HG03066 (cell line): ENCODE results near the gene CPEB1.
"Not testable (repeated sequence)": the region's sequence is repeated elsewhere in the genome, so short reads cannot be mapped to it uniquely, and the experiment has no call there.

ENCODE experiments used
- ATAC-seq: cut with Tn5 transposase; IDR thresholded peaks from one replicate; pipeline ENCODE4 v1.9.1; 2021; ENCODE audit warnings: low read depth; ENCODE audit not compliant: unreplicated experiment

CPEB1 gene

GRCh38 chr15:82532383-82532990 lies 114.7 kb downstream of the CPEB1 start:
- no peak for ATAC-seq

GRCh38 chr15:82531496-82532382 lies 115.4 kb downstream of the CPEB1 start:
- ATAC-seq, result no peak

GRCh38 chr15:82530606-82531379 lies 116.4 kb downstream of the CPEB1 start:
- ATAC-seq, result peak; percentile 92

- ATAC-seq, result no peak
Measured at GRCh38 chr15:82530006-82530405, 117.2 kb downstream of the CPEB1 start.

- not testable (repeated sequence) for ATAC-seq
Measured at GRCh38 chr15:82513587-82513986, 133.6 kb downstream of the CPEB1 start.

GRCh38 chr15:82507693-82508092 lies 139.5 kb downstream of the CPEB1 start:
- not testable (repeated sequence) for ATAC-seq

GRCh38 chr15:82507087-82507486 lies 140.1 kb downstream of the CPEB1 start:
- ATAC-seq, result not testable (repeated sequence)

GRCh38 chr15:82505842-82506241 lies 141.3 kb downstream of the CPEB1 start:
- not testable (repeated sequence) for ATAC-seq

- not testable (repeated sequence) for ATAC-seq
Measured at GRCh38 chr15:82504074-82504473, 143.1 kb downstream of the CPEB1 start.

- ATAC-seq, result not testable (repeated sequence)
Measured at GRCh38 chr15:82502700-82503339, 144.3 kb downstream of the CPEB1 start.

- ATAC-seq, result not testable (repeated sequence)
Measured at GRCh38 chr15:82500772-82501171, 146.4 kb downstream of the CPEB1 start.

GRCh38 chr15:82497978-82498377 lies 149.2 kb downstream of the CPEB1 start:
- ATAC-seq, result not testable (repeated sequence)
